ENCODE measurements around the gene TTC22. TPM values are rescaled to one million over a fixed set of nuclear protein-coding genes. Genes with fewer than 3 reads are reported as not detected.

Gene TTC22
- total RNA-seq, 2 experiments from 2014 or later = 4.4 to 4.5 TPM

DNA sequence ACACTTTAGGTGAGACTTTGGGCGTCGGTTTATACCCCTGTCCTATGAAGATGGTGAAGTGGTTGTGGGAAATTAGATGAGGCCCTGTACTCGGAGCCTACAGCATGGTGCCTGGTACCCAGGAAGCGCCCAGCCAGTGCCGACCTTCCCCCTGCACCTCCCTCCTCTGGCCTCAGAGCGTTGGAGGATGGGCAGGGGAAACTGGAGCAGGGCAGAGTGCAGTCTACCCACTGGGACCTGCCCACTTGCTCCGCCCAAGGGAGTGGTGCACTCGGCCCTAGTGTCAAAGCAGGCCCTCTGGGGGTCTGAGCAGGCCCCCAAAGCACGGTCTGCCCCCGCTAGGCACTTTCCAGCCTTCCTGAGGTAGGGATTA, 13.0 kb upstream of the TTC22 start:
- Mint-ChIP-seq H3K4me1 (ENCODE audit: low read depth) (peaks cover 7% of the 10 kb centered on the region), H3K9me3 (no peaks in the 10 kb centered on the region), H3K27me3 (no peaks in the 10 kb centered on the region), H3K4me3 (no peak overlapping the region), H3K36me3 (ENCODE audit: low read depth) (no peaks in the 10 kb centered on the region), H3K27ac (no peak overlapping the region)
- Histone ChIP-seq H3K27me3 (ENCODE audit: control insufficient read depth in 1 of 2, insufficient read depth in 2 of 2, low read length in 2 of 2) (no peaks in the 10 kb centered on the region), H3K4me1 (ENCODE audit: insufficient read depth, low read length) (peaks cover 7% of the 10 kb centered on the region), H3K36me3 (ENCODE audit: insufficient read depth, low read length) (no peaks in the 10 kb centered on the region), H3K9me3 (ENCODE audit: control insufficient read depth in 1 of 2, insufficient read depth in 1 of 2, low read length in 2 of 2) (no peaks in the 10 kb centered on the region), H3K4me3 (ENCODE audit: low read length) (no peak overlapping the region), H3K27ac (ENCODE audit: low read depth in 1 of 2, low read length in 2 of 2) (no peak overlapping the region)
- ChIA-PET CTCF (no interaction called here), POLR2A (no interaction called here)
- TF ChIP-seq, protein P1, sequence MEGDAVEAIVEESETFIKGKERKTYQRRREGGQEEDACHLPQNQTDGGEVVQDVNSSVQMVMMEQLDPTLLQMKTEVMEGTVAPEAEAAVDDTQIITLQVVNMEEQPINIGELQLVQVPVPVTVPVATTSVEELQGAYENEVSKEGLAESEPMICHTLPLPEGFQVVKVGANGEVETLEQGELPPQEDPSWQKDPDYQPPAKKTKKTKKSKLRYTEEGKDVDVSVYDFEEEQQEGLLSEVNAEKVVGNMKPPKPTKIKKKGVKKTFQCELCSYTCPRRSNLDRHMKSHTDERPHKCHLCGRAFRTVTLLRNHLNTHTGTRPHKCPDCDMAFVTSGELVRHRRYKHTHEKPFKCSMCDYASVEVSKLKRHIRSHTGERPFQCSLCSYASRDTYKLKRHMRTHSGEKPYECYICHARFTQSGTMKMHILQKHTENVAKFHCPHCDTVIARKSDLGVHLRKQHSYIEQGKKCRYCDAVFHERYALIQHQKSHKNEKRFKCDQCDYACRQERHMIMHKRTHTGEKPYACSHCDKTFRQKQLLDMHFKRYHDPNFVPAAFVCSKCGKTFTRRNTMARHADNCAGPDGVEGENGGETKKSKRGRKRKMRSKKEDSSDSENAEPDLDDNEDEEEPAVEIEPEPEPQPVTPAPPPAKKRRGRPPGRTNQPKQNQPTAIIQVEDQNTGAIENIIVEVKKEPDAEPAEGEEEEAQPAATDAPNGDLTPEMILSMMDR (IDR thresholded peaks at IDR 0.05) = no peak
- intact Hi-C loops (cut with DNase I, micrococcal nuclease) = loop anchor here in 1 of 2 experiments (5.0 to 10.0 kb wide), 2 partner anchors 952 to 1329 kb away; no protein-coding TSS in a partner anchor
- DNase-seq = no peak
- no peak for ATAC-seq (ENCODE audit: poor library complexity)

DNA sequence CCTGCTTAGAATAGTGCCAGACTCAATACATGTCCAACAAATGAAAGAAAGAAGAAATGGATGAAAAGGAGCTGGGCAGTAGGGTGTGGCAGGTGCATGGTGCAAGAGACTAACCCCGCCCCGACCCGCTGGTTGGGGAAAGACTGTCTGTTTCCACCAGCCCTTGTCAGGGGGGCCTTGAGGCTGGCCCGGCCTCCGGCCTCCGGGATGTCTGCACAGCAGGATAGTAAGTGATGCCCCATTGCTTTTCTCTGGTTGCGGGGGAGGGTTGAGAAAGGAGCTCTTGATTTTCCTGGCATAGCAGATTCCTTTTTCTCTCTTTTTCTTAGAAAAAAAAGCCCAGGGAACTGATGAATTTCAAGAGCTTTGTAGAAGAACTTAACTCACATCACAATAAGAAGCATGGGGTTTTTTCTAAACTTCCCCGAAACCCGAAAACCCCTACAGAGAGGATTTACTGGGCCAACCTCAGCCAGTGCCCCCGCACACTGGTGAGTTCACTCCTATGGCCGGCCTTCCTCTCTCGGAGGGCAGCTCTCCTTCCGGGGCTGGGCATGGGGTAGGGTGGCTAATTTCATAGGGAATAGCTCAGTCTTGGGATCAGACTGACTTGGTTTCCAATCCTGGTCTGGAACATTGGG, 12.5 kb upstream of the TTC22 start:
- no peaks in the 10 kb centered on the region for H3K36me3 ChIP-seq (ENCODE audit: insufficient read depth, low read length)
- H3K9me3 ChIP-seq (ENCODE audit: control insufficient read depth in 1 of 2, insufficient read depth in 1 of 2, low read length in 2 of 2) = no peaks in the 10 kb centered on the region
- H3K36me3 Mint-ChIP-seq (ENCODE audit: low read depth) = no peaks in the 10 kb centered on the region
- no peaks in the 10 kb centered on the region for H3K27me3 ChIP-seq (ENCODE audit: control insufficient read depth in 1 of 2, insufficient read depth in 2 of 2, low read length in 2 of 2)
- TF ChIP-seq, protein P1 (IDR thresholded peaks at IDR 0.05) = no peak
- intact Hi-C loops (cut with DNase I, micrococcal nuclease) = loop anchor here in 1 of 2 experiments (5.0 to 10.0 kb wide), 2 partner anchors 951 to 1329 kb away; no protein-coding TSS in a partner anchor
- POLR2A ChIA-PET = no interaction called here
- H3K4me3 Mint-ChIP-seq = no peak overlapping the region
- no peaks in the 10 kb centered on the region for H3K27me3 Mint-ChIP-seq
- H3K4me1 Mint-ChIP-seq (ENCODE audit: low read depth) = peaks cover 7% of the 10 kb centered on the region
- peaks cover 7% of the 10 kb centered on the region for H3K4me1 ChIP-seq (ENCODE audit: insufficient read depth, low read length)
- no peak overlapping the region for H3K27ac Mint-ChIP-seq
- no peaks in the 10 kb centered on the region for H3K9me3 Mint-ChIP-seq
- no peak overlapping the region for H3K4me3 ChIP-seq (ENCODE audit: low read length)
- DNase-seq = no peak
- CTCF ChIA-PET = no interaction called here
- no peak overlapping the region for H3K27ac ChIP-seq (ENCODE audit: low read depth in 1 of 2, low read length in 2 of 2)
- no peak for ATAC-seq (ENCODE audit: poor library complexity)

DNA sequence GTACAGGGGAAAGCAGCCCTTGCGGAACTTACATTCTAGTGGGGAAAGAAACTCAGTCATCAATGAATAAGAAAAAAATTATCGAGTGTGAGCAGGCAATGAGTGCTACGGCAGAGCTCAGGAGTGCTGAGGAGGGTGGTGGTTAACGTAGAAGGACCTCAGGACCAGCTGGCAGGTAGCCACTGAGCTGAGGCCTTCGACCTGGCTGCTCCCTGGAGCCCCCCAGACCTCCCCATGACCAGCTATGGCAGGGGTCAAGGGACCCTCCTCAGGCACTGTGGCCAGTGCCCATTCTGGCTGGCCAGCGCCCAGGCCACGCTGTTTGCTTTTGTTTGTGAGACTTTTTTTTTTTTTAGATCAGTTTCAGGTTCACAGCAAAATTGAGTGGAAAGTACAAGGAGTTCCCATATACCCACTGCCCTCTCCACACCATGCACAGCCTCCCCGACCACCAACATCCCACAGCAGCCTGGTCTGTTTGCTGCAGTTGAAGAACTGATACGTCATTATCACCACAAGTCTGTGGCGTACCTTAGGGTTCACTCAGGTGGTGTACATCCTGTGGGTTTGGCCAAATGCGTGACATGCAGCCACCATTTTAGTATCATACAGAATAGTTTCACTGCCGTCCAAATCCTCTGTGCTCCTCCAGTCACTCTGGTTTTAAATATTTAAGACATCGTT, 11.8 kb upstream of the TTC22 start:
- H3K27ac Mint-ChIP-seq = no peak overlapping the region
- H3K4me3 Mint-ChIP-seq = no peak overlapping the region
- no peak overlapping the region for H3K4me3 ChIP-seq (ENCODE audit: low read length)
- POLR2A ChIA-PET = no interaction called here
- CTCF ChIA-PET = no interaction called here
- H3K9me3 ChIP-seq (ENCODE audit: control insufficient read depth in 1 of 2, insufficient read depth in 1 of 2, low read length in 2 of 2) = no peaks in the 10 kb centered on the region
- ATAC-seq (ENCODE audit: poor library complexity) (no peak), DNase-seq (peak in 1 of 14 experiments; percentile 25)
- no peak overlapping the region for H3K27ac ChIP-seq (ENCODE audit: low read depth in 1 of 2, low read length in 2 of 2)
- H3K4me1 ChIP-seq (ENCODE audit: insufficient read depth, low read length) = peaks cover 7% of the 10 kb centered on the region
- H3K36me3 ChIP-seq (ENCODE audit: insufficient read depth, low read length) = no peaks in the 10 kb centered on the region
- H3K9me3 Mint-ChIP-seq = no peaks in the 10 kb centered on the region
- no peaks in the 10 kb centered on the region for H3K27me3 ChIP-seq (ENCODE audit: control insufficient read depth in 1 of 2, insufficient read depth in 2 of 2, low read length in 2 of 2)
- TF ChIP-seq, protein P1 (IDR thresholded peaks at IDR 0.05) = no peak
- peaks cover 3% of the 10 kb centered on the region for H3K4me1 Mint-ChIP-seq (ENCODE audit: low read depth)
- no peaks in the 10 kb centered on the region for H3K27me3 Mint-ChIP-seq
- no peaks in the 10 kb centered on the region for H3K36me3 Mint-ChIP-seq (ENCODE audit: low read depth)
- intact Hi-C loops (cut with DNase I, micrococcal nuclease) = loop anchor here in 1 of 2 experiments (5.0 to 10.0 kb wide), 2 partner anchors 951 to 1328 kb away; no protein-coding TSS in a partner anchor

Data from CD4-positive, alpha-beta T cell (primary cell).